ENCODE results near the gene CIZ1. TPM values are rescaled to one million over a fixed set of nuclear protein-coding genes. Genes with fewer than 3 reads are reported as not detected.

CIZ1 gene
- total and polyA plus RNA-seq, 2 of the 13 experiments (the other 11 are each of a cell fraction or from before 2014, with no cell fraction given), result 30.6 to 50.3 TPM

DNA sequence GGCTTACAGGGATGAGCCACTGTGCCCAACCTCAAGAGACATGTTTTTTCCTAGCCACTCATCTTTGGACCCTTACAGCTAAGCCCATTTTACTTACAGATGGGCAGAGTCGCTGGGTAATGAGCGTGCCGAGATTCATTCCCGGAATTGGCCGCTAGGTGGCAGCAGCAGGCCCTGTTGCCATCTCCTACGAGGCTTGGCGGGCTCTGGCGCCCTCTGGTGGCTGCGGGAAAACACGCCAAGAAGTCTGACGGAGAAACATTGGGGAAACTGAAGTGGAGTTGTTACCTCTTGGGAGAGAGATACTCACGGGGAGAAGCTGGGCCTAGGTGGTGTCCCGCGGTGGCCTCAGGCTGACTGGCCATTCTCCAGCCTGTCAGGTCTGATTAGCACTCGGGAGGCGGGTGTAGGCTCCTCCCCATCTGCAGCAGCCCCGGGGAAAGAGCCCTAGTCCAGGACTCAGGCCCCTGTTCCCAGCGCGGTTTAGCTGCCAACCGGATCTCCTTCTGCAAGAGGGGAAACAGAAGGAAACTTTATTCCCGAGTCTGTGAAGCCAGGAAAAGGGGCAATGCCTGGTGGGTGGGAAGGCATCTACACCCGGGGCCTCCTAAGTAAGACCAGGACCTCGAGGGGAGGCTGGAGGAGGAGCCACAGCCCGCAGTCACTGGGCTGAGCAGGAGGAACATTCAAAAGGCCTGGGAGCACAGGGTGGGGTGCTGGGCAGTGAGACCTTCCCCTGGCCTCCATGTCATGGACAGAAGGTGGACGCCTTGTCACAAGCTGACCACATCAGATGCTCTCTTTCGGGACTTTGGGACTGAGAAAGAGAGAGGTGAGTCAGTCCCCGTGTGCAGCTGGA lies 73.5 kb downstream of the CIZ1 start (continued):
- TF ChIP-seq RORA (CRISPR knock-in tag; IDR thresholded peaks at IDR 0.05) (no peak), PLRG1 (conservative IDR thresholded peaks at IDR 0.05) (no peak), ZNF788 (CRISPR knock-in tag; IDR thresholded peaks at IDR 0.05; ENCODE audit: borderline replicate concordance) (peak; percentile 59; the same call in 1 of the 2 replicates), GMEB2 (CRISPR knock-in tag; IDR thresholded peaks at IDR 0.05; ENCODE audit: low read depth) (no peak), MIER2 (CRISPR knock-in tag; IDR thresholded peaks at IDR 0.05) (peak; percentile 60; the same call in 1 of the 2 replicates), JUN (CRISPR knock-in tag; IDR thresholded peaks at IDR 0.05) (no peak), ZNF430 (CRISPR knock-in tag; IDR thresholded peaks at IDR 0.05) (no peak), ATM (IDR thresholded peaks at IDR 0.05; ENCODE audit: borderline replicate concordance) (no peak), RXRB (CRISPR knock-in tag; IDR thresholded peaks at IDR 0.05; ENCODE audit: borderline replicate concordance) (peak; percentile 70; the same call in 1 of the 2 replicates), ONECUT2 (CRISPR knock-in tag; IDR thresholded peaks at IDR 0.05) (no peak), ZNF615 (CRISPR knock-in tag; IDR thresholded peaks at IDR 0.05; ENCODE audit: borderline replicate concordance) (no peak), LBX2 (CRISPR knock-in tag; IDR thresholded peaks at IDR 0.05; ENCODE audit: borderline replicate concordance) (no peak), ERF (CRISPR knock-in tag; IDR thresholded peaks at IDR 0.05) (peak; percentile 89), ZNF530 (CRISPR knock-in tag; IDR thresholded peaks at IDR 0.05; ENCODE audit: low read depth) (no peak), SATB2 (CRISPR knock-in tag; IDR thresholded peaks at IDR 0.05) (no peak), FOXA3 (CRISPR knock-in tag; IDR thresholded peaks at IDR 0.05) (peak; percentile 58; the same call in 1 of the 2 replicates), KDM5A (IDR thresholded peaks at IDR 0.05; ENCODE audit: borderline replicate concordance, low read length) (no peak), AFF4 (CRISPR knock-in tag; IDR thresholded peaks at IDR 0.05) (no peak), SIN3B (IDR thresholded peaks at IDR 0.05; ENCODE audit: low read length) (no peak), NR2F2 (IDR thresholded peaks at IDR 0.05; ENCODE audit: borderline replicate concordance, low read depth) (peak; percentile 25; the same call in 1 of the 2 replicates), ZNF605 (CRISPR knock-in tag; IDR thresholded peaks at IDR 0.05) (0 out of 2 replicates have a peak, but pooled peaks have one; percentile 53), CENPT (CRISPR knock-in tag; IDR thresholded peaks at IDR 0.05; ENCODE audit: low read depth) (no peak)
- TF ChIP-seq, protein P1, sequence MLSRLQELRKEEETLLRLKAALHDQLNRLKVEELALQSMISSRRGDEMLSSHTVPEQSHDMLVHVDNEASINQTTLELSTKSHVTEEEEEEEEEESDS (CRISPR knock-in tag; IDR thresholded peaks at IDR 0.05; ENCODE audit: borderline replicate concordance), result no peak
- TF ChIP-seq, protein P2, sequence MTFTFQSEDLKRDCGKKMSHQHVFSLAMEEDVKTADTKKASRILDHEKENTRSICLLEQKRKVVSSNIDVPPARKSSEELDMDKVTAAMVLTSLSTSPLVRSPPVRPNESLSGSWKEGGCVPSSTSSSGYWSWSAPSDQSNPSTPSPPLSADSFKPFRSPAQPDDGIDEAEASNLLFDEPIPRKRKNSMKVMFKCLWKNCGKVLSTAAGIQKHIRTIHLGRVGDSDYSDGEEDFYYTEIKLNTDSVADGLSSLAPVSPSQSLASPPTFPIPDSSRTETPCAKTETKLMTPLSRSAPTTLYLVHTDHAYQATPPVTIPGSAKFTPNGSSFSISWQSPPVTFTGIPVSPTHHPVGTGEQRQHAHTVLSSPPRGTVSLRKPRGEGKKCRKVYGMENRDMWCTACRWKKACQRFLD (CRISPR knock-in tag; IDR thresholded peaks at IDR 0.05; ENCODE audit: borderline replicate concordance), result no peak

All from HepG2 (cell line).